ENCODE results near the gene DNAH2.

Gene DNAH2

GRCh38 chr17:7687908-7688807 lies 29.4 kb upstream of the DNAH2 start, which contains the start of gene WRAP53:
Gene WRAP53 (plus strand): TSS chr17:7688477. CDS start chr17:7688649, 172 bp downstream.
- H3K36me3 Mint-ChIP-seq (ENCODE audit: insufficient read depth): peaks cover 42% of the 10 kb centered on the region

GRCh38 chr17:7688808-7689316 lies 28.7 kb upstream of the DNAH2 start:
- peaks cover 49% of the 10 kb centered on the region for H3K4me1 Mint-ChIP-seq

More at GRCh38 chr17:7687908-7688807, 29.4 kb upstream of the DNAH2 start, which contains the start of gene WRAP53:
- Mint-ChIP-seq H3K4me3 (peak within 1 kb of the TSS; percentile 89), H3K4me1 (peaks cover 52% of the 10 kb centered on the region), H3K9me3 (no peaks in the 10 kb centered on the region), H3K27me3 (no peaks in the 10 kb centered on the region), H3K27ac (ENCODE audit: low read depth) (peak within 1 kb of the TSS; percentile 100)
- DNase-seq (ENCODE audit: low spot score in 2 of 2) (peak; percentile 96 to 97), ATAC-seq (replicated peaks; ENCODE audit: extremely low read depth, poor library complexity, severe bottlenecking) (peak; percentile 74)

GRCh38 chr17:7695586-7695985 lies 22.0 kb upstream of the DNAH2 start:
- ATAC-seq (replicated peaks; ENCODE audit: extremely low read depth, poor library complexity, severe bottlenecking): no peak
- Mint-ChIP-seq H3K27ac (ENCODE audit: low read depth) (no peak overlapping the region), H3K9me3 (no peaks in the 10 kb centered on the region), H3K36me3 (ENCODE audit: insufficient read depth) (peaks cover 22% of the 10 kb centered on the region), H3K4me3 (no peak overlapping the region), H3K27me3 (no peaks in the 10 kb centered on the region), H3K4me1 (no peaks in the 10 kb centered on the region)
- no peak for DNase-seq (ENCODE audit: low spot score in 2 of 2)

More at GRCh38 chr17:7688808-7689316, 28.7 kb upstream of the DNAH2 start:
- ATAC-seq (replicated peaks; ENCODE audit: extremely low read depth, poor library complexity, severe bottlenecking): no peak
- Mint-ChIP-seq H3K36me3 (ENCODE audit: insufficient read depth) (peaks cover 45% of the 10 kb centered on the region), H3K4me3 (peak overlapping the region; percentile 89), H3K27me3 (no peaks in the 10 kb centered on the region), H3K9me3 (no peaks in the 10 kb centered on the region), H3K27ac (ENCODE audit: low read depth) (peak overlapping the region; percentile 100)
- no peak for DNase-seq (ENCODE audit: low spot score in 2 of 2)

- ATAC-seq (replicated peaks; ENCODE audit: extremely low read depth, poor library complexity, severe bottlenecking) (no peak), DNase-seq (ENCODE audit: low spot score in 2 of 2) (no peak)
- Mint-ChIP-seq H3K4me3 (no peak overlapping the region), H3K9me3 (no peaks in the 10 kb centered on the region), H3K27ac (ENCODE audit: low read depth) (no peak overlapping the region), H3K36me3 (ENCODE audit: insufficient read depth) (peaks cover 26% of the 10 kb centered on the region), H3K4me1 (no peaks in the 10 kb centered on the region), H3K27me3 (peaks cover 13% of the 10 kb centered on the region)
These were observed 19.5 kb upstream of the DNAH2 start for GRCh38 chr17:7697828-7698588.

GRCh38 chr17:7700510-7700909 lies 17.0 kb upstream of the DNAH2 start:
- no peak for ATAC-seq (replicated peaks; ENCODE audit: extremely low read depth, poor library complexity, severe bottlenecking)
- no peak for DNase-seq (ENCODE audit: low spot score in 2 of 2)
- Mint-ChIP-seq H3K27ac (ENCODE audit: low read depth) (no peak overlapping the region), H3K4me1 (peaks cover 19% of the 10 kb centered on the region), H3K9me3 (no peaks in the 10 kb centered on the region), H3K27me3 (peaks cover 38% of the 10 kb centered on the region), H3K4me3 (no peak overlapping the region), H3K36me3 (ENCODE audit: insufficient read depth) (peaks cover 18% of the 10 kb centered on the region)

- ATAC-seq (replicated peaks; ENCODE audit: extremely low read depth, poor library complexity, severe bottlenecking) (no peak), DNase-seq (ENCODE audit: low spot score in 2 of 2) (no peak)
- H3K36me3 Mint-ChIP-seq (ENCODE audit: insufficient read depth): peaks cover 14% of the 10 kb centered on the region
- H3K4me1 Mint-ChIP-seq: peaks cover 24% of the 10 kb centered on the region
- no peaks in the 10 kb centered on the region for H3K9me3 Mint-ChIP-seq
- H3K27ac Mint-ChIP-seq (ENCODE audit: low read depth): no peak overlapping the region
- peaks cover 49% of the 10 kb centered on the region for H3K27me3 Mint-ChIP-seq
- H3K4me3 Mint-ChIP-seq: no peak overlapping the region
These were observed 15.9 kb upstream of the DNAH2 start for GRCh38 chr17:7701681-7702080.

- no peak for DNase-seq (ENCODE audit: low spot score in 2 of 2)
- peaks cover 12% of the 10 kb centered on the region for H3K36me3 Mint-ChIP-seq (ENCODE audit: insufficient read depth)
- peaks cover 24% of the 10 kb centered on the region for H3K4me1 Mint-ChIP-seq
- peaks cover 60% of the 10 kb centered on the region for H3K27me3 Mint-ChIP-seq
- H3K27ac Mint-ChIP-seq (ENCODE audit: low read depth): no peak overlapping the region
- H3K4me3 Mint-ChIP-seq: no peak overlapping the region
- H3K9me3 Mint-ChIP-seq: no peaks in the 10 kb centered on the region
- ATAC-seq (replicated peaks; ENCODE audit: extremely low read depth, poor library complexity, severe bottlenecking): no peak
These were observed 14.8 kb upstream of the DNAH2 start for GRCh38 chr17:7702776-7703175.

GRCh38 chr17:7703584-7704479 lies 13.7 kb upstream of the DNAH2 start:
- Mint-ChIP-seq H3K27me3 (peaks cover 67% of the 10 kb centered on the region), H3K4me1 (peaks cover 24% of the 10 kb centered on the region), H3K36me3 (ENCODE audit: insufficient read depth) (peaks cover 12% of the 10 kb centered on the region), H3K27ac (ENCODE audit: low read depth) (peak overlapping the region; percentile 65), H3K4me3 (peak overlapping the region; percentile 71), H3K9me3 (no peaks in the 10 kb centered on the region)
- ATAC-seq (replicated peaks; ENCODE audit: extremely low read depth, poor library complexity, severe bottlenecking): peak; percentile 46
- no peak for DNase-seq (ENCODE audit: low spot score in 2 of 2)

- H3K4me1 Mint-ChIP-seq: peaks cover 26% of the 10 kb centered on the region
- peaks cover 12% of the 10 kb centered on the region for H3K36me3 Mint-ChIP-seq (ENCODE audit: insufficient read depth)
- no peak for DNase-seq (ENCODE audit: low spot score in 2 of 2)
- peak within 1 kb of the TSS; percentile 65 for H3K27ac Mint-ChIP-seq (ENCODE audit: low read depth)
- H3K9me3 Mint-ChIP-seq: no peaks in the 10 kb centered on the region
- H3K4me3 Mint-ChIP-seq: peak within 1 kb of the TSS; percentile 71
- H3K27me3 Mint-ChIP-seq: peaks cover 72% of the 10 kb centered on the region
- peak; percentile 16 for ATAC-seq (replicated peaks; ENCODE audit: extremely low read depth, poor library complexity, severe bottlenecking)
These were observed 12.8 kb upstream of the DNAH2 start, which contains the start of gene EFNB3 for GRCh38 chr17:7704601-7705268. Gene EFNB3 (plus strand): TSS chr17:7705202. CDS start chr17:7705599, 397 bp downstream.

GRCh38 chr17:7705269-7706255 lies 12.0 kb upstream of the DNAH2 start:
- H3K27me3 Mint-ChIP-seq: peaks cover 81% of the 10 kb centered on the region
- H3K4me1 Mint-ChIP-seq: peaks cover 34% of the 10 kb centered on the region
- DNase-seq (ENCODE audit: low spot score in 2 of 2) (no peak), ATAC-seq (replicated peaks; ENCODE audit: extremely low read depth, poor library complexity, severe bottlenecking) (no peak)
- H3K27ac Mint-ChIP-seq (ENCODE audit: low read depth): no peak overlapping the region
- peaks cover 10% of the 10 kb centered on the region for H3K36me3 Mint-ChIP-seq (ENCODE audit: insufficient read depth)
- H3K9me3 Mint-ChIP-seq: no peaks in the 10 kb centered on the region
- H3K4me3 Mint-ChIP-seq: peak overlapping the region; percentile 12

Data from central memory CD8-positive, alpha-beta T cell (primary cell).